22Rv1 (cell line): Measurements from ENCODE around the gene RIMOC1.

Experiments
- CTCF ChIP-seq: fragments of 450-650 bp; IDR thresholded peaks from 2 replicates; pipeline ENCODE4 v1.5.1; 2017; ENCODE audit warnings: mild to moderate bottlenecking
- ZFX ChIP-seq: fragments of 450-650 bp; IDR thresholded peaks from 2 replicates; pipeline ENCODE4 v1.6.1; 2017; ENCODE audit warnings: antibody characterized with exemption, borderline replicate concordance

GRCh38 chr5:41906151-41906550 is 2.0 kb downstream of the RIMOC1 start:
- TF ChIP-seq CTCF (no peak), ZFX (no peak)
